Prostate gland (tissue), 2 donors: ENCODE results near the gene CAPN15. TPM values are rescaled to one million over a fixed set of nuclear protein-coding genes. Genes with fewer than 3 reads are reported as not detected.

ENCODE experiments used
- DNase-seq: peaks from one replicate; pipeline ENCODE4 v3.0.0-alpha.2; 2019; ENCODE audit warnings: low spot score
- H3K27ac ChIP-seq, 2 donors: fragments of 200-600 bp; sonication (generic); 2 replicates each; pipeline ENCODE4 v1.5.1; 2017 to 2019
- H3K27me3 ChIP-seq: fragments of 200-600 bp; sonication (generic); replicated peaks from 2 replicates; pipeline ENCODE4 v1.5.1; 2019; ENCODE audit not compliant: insufficient read depth
- H3K36me3 ChIP-seq, 2 donors: fragments of 200-600 bp; sonication (generic); 1 replicate in 1 of 2; 2 replicates in 1 of 2; pipeline versions ENCODE4 v1.5.1 to v1.8.1; 2017 to 2019
- H3K4me1 ChIP-seq: fragments of 200-600 bp; sonication (generic); replicated peaks from 2 replicates; pipeline ENCODE4 v1.5.1; 2019
- H3K4me3 ChIP-seq, 2 donors: fragments of 200-600 bp; sonication (generic); 2 replicates each; pipeline ENCODE4 v1.5.1; 2017 to 2019
- H3K9me3 ChIP-seq: fragments of 200-600 bp; sonication (generic); 2 replicates; pipeline ENCODE4 v1.5.1; 2017
- CTCF ChIP-seq, 4 experiments: fragments of 200-600 bp in 2 of 4; fragments of 450-650 bp in 2 of 4; sonication (generic) in 2 of 4; IDR thresholded peaks; 1 replicate in 3 of 4; 2 replicates in 1 of 4; pipeline ENCODE4 v1.5.1; 2016 to 2019; ENCODE audit warnings: antibody characterized with exemption in 4 of 4, mild to moderate bottlenecking in 2 of 4, moderate library complexity in 2 of 4
- POLR2A ChIP-seq: fragments of 450-650 bp; IDR thresholded peaks from one replicate; pipeline ENCODE4 v1.6.1; 2016; ENCODE audit warnings: antibody characterized with exemption, mild to moderate bottlenecking
- POLR2AphosphoS5 ChIP-seq: sonication (generic); formaldehyde crosslinking; IDR thresholded peaks from one replicate; pipeline ENCODE4 v1.6.1; 2017; ENCODE audit warnings: antibody characterized with exemption
- WGBS: methylation state at CpG from one replicate; pipeline ENCODE4 v1.1.5; 2018; 5-methylcytosine and 5-hydroxymethylcytosine counted together
- intact Hi-C: fragments of 100-400 bp; cut with DNase I; formaldehyde crosslinking; loops from one replicate; pipeline ENCODE4 v1.14.2; 2022
- total RNA-seq, 2 donors: library from RNA; depleted of rRNA; stranded (reverse); fragments of >200 nt; gene quantifications; one replicate each; pipeline ENCODE4 v1.1.0, GENCODE V29; 2016

Gene CAPN15
- total RNA-seq, 2 donors from 2014 or later, result 59.7 to 80.7 TPM

- intact Hi-C loops, result no loop called here
- no peaks in the 10 kb centered on the region for H3K4me1 ChIP-seq
- 25% methylated on average over 33 of the region's 54 CpGs for WGBS
- H3K27ac ChIP-seq, result no peak overlapping the region
- peaks cover 9% of the 10 kb centered on the region for H3K27me3 ChIP-seq
- no peak overlapping the region for H3K4me3 ChIP-seq
- TF ChIP-seq POLR2A (no peak), POLR2AphosphoS5 (no peak), CTCF (IDR thresholded peaks at IDR 0.05) (no peak)
- H3K9me3 ChIP-seq, result no peaks in the 10 kb centered on the region
- no peak for DNase-seq
- no peaks in the 10 kb centered on the region for H3K36me3 ChIP-seq
Observed at GRCh38 chr16:560701-561412, 33.3 kb downstream of the CAPN15 start.

- no peak overlapping the region for H3K27ac ChIP-seq
- no peak for TF ChIP-seq CTCF (IDR thresholded peaks at IDR 0.05)
- TF ChIP-seq POLR2AphosphoS5, result no peak
- no peak for TF ChIP-seq POLR2A
- no peaks in the 10 kb centered on the region for H3K36me3 ChIP-seq
- H3K9me3 ChIP-seq, result no peaks in the 10 kb centered on the region
- DNase-seq, result no peak
- H3K4me1 ChIP-seq, result no peaks in the 10 kb centered on the region
- H3K4me3 ChIP-seq, result no peak overlapping the region
- WGBS, result 78% methylated on average over 14 of the region's 15 CpGs
- peaks cover 9% of the 10 kb centered on the region for H3K27me3 ChIP-seq
- intact Hi-C loops, result no loop called here
Observed at GRCh38 chr16:561413-561794, 33.9 kb downstream of the CAPN15 start.

GRCh38 chr16:561957-562938 lies 34.7 kb downstream of the CAPN15 start:
- TF ChIP-seq CTCF (IDR thresholded peaks at IDR 0.05) (no peak), POLR2A (no peak), POLR2AphosphoS5 (no peak)
- Histone ChIP-seq H3K27ac (no peak overlapping the region), H3K27me3 (peaks cover 9% of the 10 kb centered on the region), H3K4me1 (no peaks in the 10 kb centered on the region), H3K9me3 (no peaks in the 10 kb centered on the region), H3K36me3 (no peaks in the 10 kb centered on the region), H3K4me3 (no peak overlapping the region)
- no peak for DNase-seq
- WGBS, result 88% methylated on average over 38 of the region's 43 CpGs
- intact Hi-C loops, result no loop called here

- H3K4me3 ChIP-seq, result no peak overlapping the region
- no peaks in the 10 kb centered on the region for H3K36me3 ChIP-seq
- no peaks in the 10 kb centered on the region for H3K4me1 ChIP-seq
- no peak for DNase-seq
- no peaks in the 10 kb centered on the region for H3K9me3 ChIP-seq
- no peak overlapping the region for H3K27ac ChIP-seq
- intact Hi-C loops, result no loop called here
- peaks cover 9% of the 10 kb centered on the region for H3K27me3 ChIP-seq
- WGBS, result 87% methylated on average over 30 of the region's 30 CpGs
- no peak for TF ChIP-seq CTCF (IDR thresholded peaks at IDR 0.05)
- TF ChIP-seq POLR2A, result no peak
- TF ChIP-seq POLR2AphosphoS5, result no peak
Observed at GRCh38 chr16:563072-563644, 35.6 kb downstream of the CAPN15 start.
